GM04503 (cell line): ENCODE data around the gene SLC39A8.

Source experiments
- DNase-seq: peaks from one replicate; pipeline ENCODE4 v3.0.0-alpha.2; 2012; ENCODE audit warnings: low read depth

The SLC39A8 gene

GRCh38 chr4:102230194-102230593 is 115.1 kb downstream of the SLC39A8 start:
- DNase-seq = no peak

GRCh38 chr4:102227388-102227787 is 117.9 kb downstream of the SLC39A8 start:
- DNase-seq = no peak

- DNase-seq = no peak
These were observed 121.8 kb downstream of the SLC39A8 start for GRCh38 chr4:102223461-102223860.

- no peak for DNase-seq
These were observed 122.4 kb downstream of the SLC39A8 start for GRCh38 chr4:102222838-102223409.

- no peak for DNase-seq
These were observed 126.2 kb downstream of the SLC39A8 start for GRCh38 chr4:102219129-102219528.

GRCh38 chr4:102218656-102219055 is 126.6 kb downstream of the SLC39A8 start:
- DNase-seq = no peak

- no peak for DNase-seq
These were observed 127.4 kb downstream of the SLC39A8 start for GRCh38 chr4:102217775-102218355.

GRCh38 chr4:102217345-102217744 is 127.9 kb downstream of the SLC39A8 start:
- DNase-seq = no peak

- DNase-seq = no peak
These were observed 128.6 kb downstream of the SLC39A8 start for GRCh38 chr4:102216666-102217065.

GRCh38 chr4:102213031-102213430 is 132.3 kb downstream of the SLC39A8 start:
- no peak for DNase-seq
